Common myeloid progenitor, CD34-positive (primary cell): ENCODE measurements around the gene TJP2.

Source experiments
- CTCF ChIA-PET: fragments of 350-600 bp; sonication (Branson Sonifier 250); formaldehyde crosslinking; loops from one replicate; lab custom pipeline; 2021; ENCODE audit warnings: antibody characterized with exemption; lab: Charles Lee
- POLR2A ChIA-PET: fragments of 350-600 bp; sonication (Branson Sonifier 250); formaldehyde crosslinking; loops from one replicate; lab custom pipeline; 2021; ENCODE audit warnings: antibody characterized with exemption; lab: Charles Lee
- DNase-seq, 3 donors: peaks; one replicate each; pipeline versions ENCODE4 v3.0.0 to v3.0.0-alpha.2; 2013
- H3K27ac ChIP-seq, 2 experiments: 1 replicate in 1 of 2; 2 replicates in 1 of 2; pipeline ENCODE4 v1.7.0; 2013; ENCODE audit warnings: inconsistent platforms in 2 of 2, low read length in 2 of 2, mild to moderate bottlenecking in 2 of 2, low read depth in 1 of 2, moderate library complexity in 1 of 2; ENCODE audit not compliant: severe bottlenecking in 2 of 2, insufficient read depth in 1 of 2, poor library complexity in 1 of 2
- H3K27me3 ChIP-seq, 5 experiments: replicated peaks in 2 of 5; 1 replicate in 3 of 5; 2 replicates in 2 of 5; pipeline versions ENCODE4 v1.6.1 to v1.7.0; 2013; ENCODE audit warnings: low read length in 4 of 5, mild to moderate bottlenecking in 2 of 5, moderate library complexity in 2 of 5, inconsistent platforms in 1 of 5; ENCODE audit not compliant: insufficient read depth in 5 of 5, control insufficient read depth in 4 of 5
- H3K36me3 ChIP-seq, 4 experiments: 1 replicate in 2 of 4; 2 replicates in 2 of 4; pipeline versions ENCODE4 v1.6.1 to v1.7.0; 2013; ENCODE audit warnings: low read length in 3 of 4, control low read depth in 1 of 4, mild to moderate bottlenecking in 1 of 4; ENCODE audit not compliant: control insufficient read depth in 4 of 4, insufficient read depth in 4 of 4
- H3K4me1 ChIP-seq, 4 experiments: 1 replicate in 3 of 4; 2 replicates in 1 of 4; pipeline versions ENCODE4 v1.6.1 to v1.7.1; 2013; ENCODE audit warnings: low read length in 3 of 4, mild to moderate bottlenecking in 3 of 4, control low read depth in 1 of 4, inconsistent platforms in 1 of 4, moderate library complexity in 1 of 4; ENCODE audit not compliant: control insufficient read depth in 4 of 4, insufficient read depth in 4 of 4; ENCODE audit errors: control extremely low read depth in 1 of 4
- H3K4me3 ChIP-seq, 7 experiments: 1 replicate in 4 of 7; 2 replicates in 3 of 7; pipeline versions ENCODE4 v1.5.1 to v1.7.0; 2013; ENCODE audit warnings: mild to moderate bottlenecking in 7 of 7, low read length in 6 of 7, moderate library complexity in 6 of 7, inconsistent platforms in 2 of 7, low read depth in 2 of 7, control low read depth in 1 of 7; ENCODE audit not compliant: insufficient read depth in 4 of 7, control insufficient read depth in 1 of 7; ENCODE audit errors: extremely low read depth in 1 of 7
- H3K9me3 ChIP-seq, 5 experiments: 1 replicate in 4 of 5; 2 replicates in 1 of 5; pipeline versions ENCODE4 v1.6.1 to v1.7.1; 2013; ENCODE audit warnings: low read length in 4 of 5, mild to moderate bottlenecking in 2 of 5, inconsistent platforms in 1 of 5, low read depth in 1 of 5, moderate library complexity in 1 of 5; ENCODE audit not compliant: control insufficient read depth in 4 of 5, insufficient read depth in 2 of 5; ENCODE audit errors: control extremely low read depth in 1 of 5
- WGBS: methylation state at CpG from one replicate; pipeline ENCODE4 v1.1.5; 2013; ENCODE audit not compliant: insufficient coverage; 5-methylcytosine and 5-hydroxymethylcytosine counted together

The TJP2 gene

DNA sequence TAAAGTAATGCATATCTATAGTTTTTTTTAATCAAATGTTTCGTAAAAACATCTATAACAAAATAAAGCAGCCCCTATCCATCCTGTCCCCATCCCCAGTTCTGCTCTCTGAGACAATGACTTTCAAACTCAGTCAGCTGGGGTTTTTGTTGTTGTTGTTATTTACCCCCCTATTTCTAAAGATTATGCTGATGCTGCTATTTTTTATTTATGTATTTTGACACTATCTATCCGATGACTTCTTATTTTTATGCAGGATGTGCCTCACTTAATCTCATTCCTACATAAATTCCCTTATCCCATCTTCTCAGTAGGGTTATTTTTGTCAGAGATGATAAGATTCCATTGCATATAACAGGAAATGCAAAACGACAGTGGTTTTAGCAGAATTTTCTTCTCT is 105.7 kb downstream of the TJP2 start:
- Histone ChIP-seq H3K4me1 (no peaks in the 10 kb centered on the region), H3K27ac (no peak overlapping the region), H3K36me3 (no peaks in the 10 kb centered on the region), H3K4me3 (no peak overlapping the region), H3K27me3 (no peaks in the 10 kb centered on the region), H3K9me3 (peaks cover 0 to 2% (median 0%) of the 10 kb centered on the region in 5 experiments)
- CTCF ChIA-PET: no interaction called here
- no CpG with 5 or more reads among the region's 3 CpGs for WGBS
- POLR2A ChIA-PET: no interaction called here
- no peak for DNase-seq

DNA sequence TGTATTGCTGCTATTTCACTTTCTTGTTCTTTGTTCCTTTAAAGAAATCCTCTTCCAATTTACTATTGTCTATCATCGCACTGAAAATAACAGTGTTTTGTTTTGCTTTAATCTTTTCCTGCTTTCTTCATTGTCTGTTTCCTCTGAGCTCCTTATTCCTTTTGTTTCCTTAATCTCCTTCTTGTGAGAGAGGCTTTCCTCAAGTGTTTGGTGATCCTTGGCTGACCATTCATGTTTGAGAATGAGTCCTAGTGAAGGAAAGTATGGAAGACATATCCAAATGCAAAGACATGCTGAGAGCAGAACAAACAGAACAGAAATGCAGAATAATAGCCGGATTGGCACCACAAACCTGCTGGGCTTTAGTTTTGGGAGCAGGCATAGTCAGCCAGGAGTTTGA is 108.9 kb downstream of the TJP2 start:
- Histone ChIP-seq H3K27ac (no peak overlapping the region), H3K4me3 (no peak overlapping the region), H3K9me3 (peaks cover 0 to 1% (median 0%) of the 10 kb centered on the region in 5 experiments), H3K27me3 (no peaks in the 10 kb centered on the region), H3K36me3 (no peaks in the 10 kb centered on the region), H3K4me1 (no peaks in the 10 kb centered on the region)
- WGBS: 100% methylated on average over 2 of the region's 2 CpGs
- ChIA-PET CTCF (no interaction called here), POLR2A (no interaction called here)
- DNase-seq: no peak

DNA sequence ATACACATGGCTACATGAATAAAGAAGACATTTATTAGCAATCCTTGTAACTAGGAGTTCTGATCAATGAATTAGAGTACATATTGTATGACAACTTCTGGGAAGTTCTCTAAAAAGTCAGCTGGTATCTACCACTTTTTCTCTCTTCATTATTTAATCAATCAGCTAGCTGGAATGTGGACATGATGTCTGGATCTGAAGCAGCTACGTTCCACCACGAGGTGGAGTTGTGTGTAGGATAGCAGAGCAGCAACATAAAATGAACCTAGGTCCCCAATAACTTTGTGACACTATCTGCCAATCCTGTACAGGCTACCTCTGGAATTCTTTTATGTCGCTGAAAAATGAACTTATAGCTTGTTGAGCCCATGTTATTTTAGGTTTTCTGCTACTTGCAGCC is 118.0 kb downstream of the TJP2 start:
- 92% methylated on average over 3 of the region's 3 CpGs for WGBS
- no peak for DNase-seq
- Histone ChIP-seq H3K4me1 (no peaks in the 10 kb centered on the region), H3K4me3 (no peak overlapping the region), H3K36me3 (no peaks in the 10 kb centered on the region), H3K27ac (no peak overlapping the region), H3K27me3 (no peaks in the 10 kb centered on the region), H3K9me3 (no peaks in the 10 kb centered on the region)
- ChIA-PET CTCF (no interaction called here), POLR2A (no interaction called here)

DNA sequence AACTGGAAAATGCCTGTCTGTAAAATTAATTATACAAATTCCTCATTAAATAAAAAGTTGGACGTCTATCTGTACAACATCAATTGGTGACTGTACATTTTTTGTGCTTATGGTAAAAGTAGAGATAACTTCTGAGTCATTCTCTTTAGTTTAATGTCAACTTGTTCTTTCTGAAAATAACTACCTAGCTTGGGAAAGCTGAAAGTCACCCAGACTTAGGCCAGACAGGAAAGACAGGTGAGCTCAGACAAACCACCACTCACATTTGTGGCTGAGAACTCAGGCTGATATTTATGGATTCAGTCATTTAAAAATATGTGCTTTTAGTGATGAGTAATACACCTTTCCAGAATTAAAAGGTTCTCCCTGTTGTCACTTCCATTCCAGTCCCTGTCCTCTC is 119.1 kb downstream of the TJP2 start:
- H3K4me3 ChIP-seq: no peak overlapping the region
- no peaks in the 10 kb centered on the region for H3K9me3 ChIP-seq
- ChIA-PET CTCF (no interaction called here), POLR2A (no interaction called here)
- no peaks in the 10 kb centered on the region for H3K27me3 ChIP-seq
- DNase-seq: no peak
- H3K36me3 ChIP-seq: no peaks in the 10 kb centered on the region
- no peak overlapping the region for H3K27ac ChIP-seq
- H3K4me1 ChIP-seq: no peaks in the 10 kb centered on the region
- WGBS: no CpG with 5 or more reads among the region's 1 CpG

DNA sequence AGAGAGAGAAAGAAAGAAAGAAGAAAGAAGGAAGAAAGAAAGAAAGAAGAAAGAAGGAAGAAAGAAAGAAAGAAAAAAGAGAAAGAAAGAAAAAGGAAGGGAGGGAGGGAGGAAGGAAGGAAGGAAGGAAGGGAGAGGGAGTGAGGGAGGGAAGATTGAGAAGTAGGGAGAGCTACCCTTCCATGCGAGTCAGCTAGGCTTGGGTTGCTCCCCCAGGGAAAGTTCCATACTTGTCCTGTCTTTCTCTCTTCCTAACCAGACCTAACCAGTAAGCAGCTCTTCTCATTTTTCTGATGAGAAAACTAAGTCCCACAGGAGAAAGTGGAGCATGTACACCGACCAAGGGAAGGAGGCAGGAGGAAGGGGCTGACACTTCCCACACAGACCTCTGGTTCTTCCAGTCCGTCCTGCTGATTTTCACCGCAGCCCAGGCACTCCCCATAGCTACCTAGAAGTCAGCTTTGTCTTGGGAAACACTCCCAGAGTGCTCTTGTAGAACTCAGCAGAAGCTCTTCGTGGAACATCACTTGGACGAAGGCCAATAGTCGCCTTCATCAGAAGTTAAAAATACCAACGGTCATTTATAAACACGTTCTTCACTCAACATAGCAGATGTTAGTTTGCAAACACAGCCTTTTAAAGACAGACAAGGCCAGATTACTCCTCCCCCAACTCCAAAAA is 121.9 kb downstream of the TJP2 start:
- ChIA-PET POLR2A (no interaction called here), CTCF (no interaction called here)
- DNase-seq: no peak
- no peaks in the 10 kb centered on the region for H3K27me3 ChIP-seq
- H3K9me3 ChIP-seq: no peaks in the 10 kb centered on the region
- 95% methylated on average over 4 of the region's 9 CpGs for WGBS
- H3K4me3 ChIP-seq: no peak overlapping the region
- H3K4me1 ChIP-seq: peaks cover 0 to 2% (median 0%) of the 10 kb centered on the region in 4 experiments
- no peak overlapping the region for H3K27ac ChIP-seq
- H3K36me3 ChIP-seq: no peaks in the 10 kb centered on the region

DNA sequence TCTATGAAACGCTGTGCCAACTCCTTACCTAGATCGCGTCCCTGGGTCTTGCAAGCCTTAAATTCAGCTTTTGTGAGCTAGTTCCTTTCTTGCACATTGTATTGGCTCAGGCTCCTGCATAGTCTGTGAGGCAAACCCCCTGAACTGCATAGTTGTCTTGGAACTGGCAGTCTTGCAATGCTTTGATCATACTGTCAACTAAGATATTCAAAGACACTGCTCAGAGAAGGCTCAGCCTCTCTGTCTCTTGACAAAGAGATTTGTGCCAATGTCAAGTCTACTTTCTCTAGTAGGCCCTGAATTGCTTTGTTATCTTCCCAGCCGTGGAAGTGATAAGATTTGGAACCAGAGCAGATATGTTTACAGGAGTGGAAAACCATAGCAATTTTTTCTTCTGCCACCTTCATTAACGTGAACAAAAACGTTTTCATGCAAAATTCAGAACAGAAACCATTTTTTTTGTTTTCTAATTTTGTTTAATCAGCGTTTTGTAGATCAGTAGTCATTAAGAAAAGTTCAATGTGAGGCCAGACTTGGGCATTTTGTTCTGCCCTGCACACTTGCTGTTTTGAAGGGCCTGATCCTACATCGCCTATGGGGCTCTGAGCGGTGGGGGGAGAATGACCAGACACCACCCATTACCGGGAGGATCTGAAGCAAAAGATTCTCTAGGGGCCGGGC is 123.4 kb downstream of the TJP2 start:
- peaks cover 0 to 2% (median 0%) of the 10 kb centered on the region in 4 experiments for H3K4me1 ChIP-seq
- no peaks in the 10 kb centered on the region for H3K27me3 ChIP-seq
- CTCF ChIA-PET: no interaction called here
- DNase-seq: no peak
- WGBS: 97% methylated on average over 9 of the region's 11 CpGs
- H3K27ac ChIP-seq: no peak overlapping the region
- POLR2A ChIA-PET: no interaction called here
- no peaks in the 10 kb centered on the region for H3K36me3 ChIP-seq
- no peaks in the 10 kb centered on the region for H3K9me3 ChIP-seq
- H3K4me3 ChIP-seq: no peak overlapping the region

DNA sequence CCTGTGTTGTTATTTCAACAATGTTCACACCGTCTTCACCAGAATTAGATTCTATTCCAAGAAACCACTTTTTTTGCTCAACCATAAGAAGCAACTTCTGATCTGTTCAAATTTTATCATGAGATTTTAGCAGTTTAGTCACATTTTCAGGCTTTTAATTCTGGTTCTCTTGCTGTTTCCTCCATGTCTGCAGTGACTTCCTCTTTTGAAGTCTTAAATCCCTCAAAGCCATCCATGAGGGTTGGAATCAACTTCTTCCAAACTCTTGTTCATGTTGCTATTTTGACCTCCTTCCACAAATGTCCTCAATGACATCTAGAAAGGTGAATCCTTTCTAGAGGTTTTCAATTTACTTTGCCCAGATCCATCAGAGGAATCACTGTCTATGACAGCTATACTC is 125.2 kb downstream of the TJP2 start:
- WGBS: 0% methylated on average over 1 of the region's 1 CpG
- no peak overlapping the region for H3K4me3 ChIP-seq
- ChIA-PET CTCF (no interaction called here), POLR2A (no interaction called here)
- peaks cover 0 to 2% (median 0%) of the 10 kb centered on the region in 4 experiments for H3K4me1 ChIP-seq
- no peak overlapping the region for H3K27ac ChIP-seq
- peak in 2 of 3 donors; percentile 44 to 60 for DNase-seq
- H3K9me3 ChIP-seq: no peaks in the 10 kb centered on the region
- H3K36me3 ChIP-seq: no peaks in the 10 kb centered on the region
- no peaks in the 10 kb centered on the region for H3K27me3 ChIP-seq
